T-helper 1 cell treated with Interleukin-12 subunit alpha and Interleukin-12 subunit beta and Interleukin-4 antibody, amounts not matched to agents 30 ng/mL and 1 ng/mL, for 36 hours (primary cell): ENCODE measurements around the gene TAC3. TPM values are rescaled to one million over a fixed set of nuclear protein-coding genes. Genes with fewer than 3 reads are reported as not detected.
"Not testable (repeated sequence)": the region's sequence is repeated elsewhere in the genome, so short reads cannot be mapped to it uniquely, and the experiment has no call there.

Source experiments
- intact Hi-C: fragments of 100-400 bp; cut with micrococcal nuclease; formaldehyde crosslinking; loops from one replicate; pipeline ENCODE4 v1.15.1; 2024
- total RNA-seq: library from RNA; stranded (reverse); gene quantifications from 2 replicates; pipeline ENCODE4 v1.2.3, GENCODE V29; 2022

Gene TAC3
- total RNA-seq, 1 donor from 2014 or later: 0.39 TPM

DNA sequence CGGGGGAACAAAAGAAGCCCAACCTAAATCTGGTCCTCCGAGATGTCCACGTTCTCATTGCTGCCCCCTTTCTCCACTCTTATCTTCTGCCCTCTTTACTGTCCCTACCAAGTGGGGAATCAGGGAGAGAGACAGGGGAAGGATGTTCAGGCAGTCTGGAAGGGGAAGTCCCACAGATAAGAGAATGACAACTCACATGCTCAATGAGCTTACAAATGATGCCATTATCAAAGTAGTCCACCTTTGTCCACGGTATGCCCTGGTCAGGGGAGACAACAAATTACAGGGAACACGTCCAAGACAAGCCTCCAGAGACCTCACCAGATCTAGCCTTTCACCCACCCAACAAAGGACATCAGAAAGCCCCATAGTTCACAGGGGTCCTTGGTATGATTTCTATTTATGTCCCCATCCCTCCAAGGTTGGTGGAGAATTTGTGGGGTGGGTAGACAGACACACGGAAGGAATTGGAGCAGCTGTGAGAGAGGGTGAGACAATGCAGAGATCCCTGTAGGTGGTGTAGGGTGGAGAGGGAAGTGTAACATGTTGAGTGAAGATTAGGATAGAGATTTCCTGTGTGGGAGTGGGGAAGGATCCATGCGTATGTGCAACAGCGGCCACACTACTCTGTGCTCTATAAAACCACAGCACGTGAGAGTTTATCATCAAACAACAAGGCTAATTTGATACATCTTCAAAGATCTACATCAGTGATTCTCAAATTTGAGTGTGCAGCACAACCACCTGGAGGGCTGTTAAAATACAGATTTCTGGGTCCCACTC, 22.9 kb upstream of the TAC3 start:
- intact Hi-C loops: no loop called here

- intact Hi-C loops: no loop called here
Measured at GRCh38 chr12:57037264-57037663, 20.9 kb upstream of the TAC3 start.

GRCh38 chr12:57033431-57033830, 17.1 kb upstream of the TAC3 start:
- intact Hi-C loops: no loop called here

DNA sequence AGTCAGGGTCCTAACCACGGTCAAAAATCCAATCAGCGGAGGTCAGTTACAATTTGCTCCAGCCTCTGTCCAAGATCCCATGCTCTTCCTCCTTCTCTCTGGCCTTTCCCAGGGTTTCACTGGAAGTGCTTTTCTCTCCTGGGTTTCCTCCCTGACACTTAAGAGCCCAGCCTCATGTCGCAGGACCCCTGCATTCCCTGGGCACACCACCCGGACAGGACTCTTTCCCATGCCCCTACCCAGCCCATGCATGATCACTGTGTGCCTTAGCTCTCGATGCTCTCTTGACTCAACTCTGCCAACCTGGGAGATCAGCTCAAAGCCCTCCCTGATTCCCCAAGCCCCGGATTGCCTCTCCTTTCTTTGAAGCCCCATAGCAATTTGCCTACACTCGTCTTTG, 15.5 kb upstream of the TAC3 start:
- intact Hi-C loops: loop anchor here (1.0 kb wide), 2 partner anchors 23 to 33 kb away; no protein-coding TSS in a partner anchor

DNA sequence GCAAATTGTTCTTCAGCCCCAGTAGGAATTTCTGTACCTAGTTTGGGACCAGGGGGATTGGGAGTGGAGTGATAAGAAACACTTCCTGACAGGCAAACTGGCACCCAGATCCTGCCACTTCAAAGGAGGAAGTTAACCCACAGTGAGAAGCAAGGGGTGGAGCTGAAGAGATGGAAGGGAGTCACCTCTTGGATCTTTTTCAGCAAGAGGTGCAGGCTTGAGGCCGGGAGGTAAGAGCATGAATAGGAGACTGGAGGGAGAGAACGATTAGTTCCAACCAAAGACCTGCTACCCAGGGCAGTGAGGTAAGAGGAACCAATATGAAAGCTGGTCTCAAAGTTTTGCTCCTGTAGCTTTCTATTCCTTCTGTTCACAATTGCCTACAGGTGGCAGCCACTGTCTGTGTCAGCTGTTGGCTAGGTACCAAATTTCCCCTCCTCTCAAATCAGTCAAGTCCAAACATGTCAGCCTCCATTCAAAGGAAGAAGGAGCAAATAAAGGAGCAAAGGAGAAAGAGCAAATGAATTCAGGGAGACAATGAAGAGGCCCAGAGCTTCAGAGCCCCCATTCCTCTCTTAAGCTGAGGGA, 14.9 kb upstream of the TAC3 start:
- intact Hi-C loops: loop anchor here (1.0 kb wide), 2 partner anchors 23 to 33 kb away; no protein-coding TSS in a partner anchor

DNA sequence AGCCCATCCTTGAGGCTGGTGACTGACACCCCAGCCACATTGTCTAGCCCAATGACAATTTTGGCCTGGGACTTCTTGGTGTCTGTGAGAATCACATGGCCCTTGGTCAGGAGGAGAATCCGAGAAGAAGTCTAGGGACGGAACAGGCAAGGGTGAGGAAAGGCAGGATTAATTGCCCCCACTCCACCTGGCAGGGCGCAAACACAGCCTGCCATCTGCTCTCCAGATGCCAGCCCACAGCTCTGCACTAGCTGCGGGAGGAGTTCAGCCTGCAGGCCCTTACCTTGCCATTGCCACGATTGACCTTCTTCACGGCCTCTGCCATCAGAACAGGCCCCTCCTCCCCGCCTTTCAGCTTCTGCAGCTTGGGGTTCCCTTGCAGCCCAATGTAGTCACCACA, 13.1 kb upstream of the TAC3 start:
- intact Hi-C loops: no loop called here

GRCh38 chr12:57027805-57028153, 11.4 kb upstream of the TAC3 start:
- intact Hi-C loops: no loop called here

DNA sequence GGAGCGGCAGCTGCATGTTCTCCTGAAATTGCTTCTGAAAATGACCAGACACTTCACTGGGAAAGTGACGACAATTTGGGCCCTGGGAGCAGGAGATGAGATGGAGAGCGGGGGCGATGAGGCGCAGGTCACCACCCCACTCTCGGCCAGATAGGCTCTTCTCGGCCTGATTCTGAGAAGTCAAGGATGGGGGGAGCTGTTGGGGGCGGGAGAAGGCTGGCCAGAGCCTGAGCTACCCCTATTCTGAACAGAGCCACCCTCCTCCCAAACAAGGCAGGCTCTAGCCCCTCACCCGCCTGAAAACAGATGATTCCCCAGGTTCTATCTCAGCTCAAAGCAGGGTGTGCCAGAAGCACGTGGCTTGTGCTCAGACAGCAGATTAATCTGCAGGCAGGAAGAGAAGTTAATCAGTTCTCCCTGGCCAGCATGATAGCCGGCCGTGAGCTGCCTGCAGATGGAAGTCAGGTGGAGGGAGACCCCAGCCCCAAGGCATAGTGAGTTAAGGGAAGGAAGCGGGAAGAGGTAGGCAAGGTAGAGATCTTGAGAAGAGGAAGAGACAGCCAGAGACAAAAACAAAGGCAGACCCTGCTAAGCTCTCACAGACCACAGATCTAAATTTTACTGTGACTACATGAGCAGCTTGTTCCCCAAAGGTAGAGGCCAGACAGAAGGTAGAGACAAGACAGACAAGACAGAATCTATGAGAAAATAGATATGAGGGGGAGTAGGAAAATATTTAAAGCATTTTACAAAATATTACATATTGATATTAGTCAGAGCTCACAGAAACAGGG, 10.9 kb upstream of the TAC3 start:
- intact Hi-C loops: no loop called here

- intact Hi-C loops: no loop called here
Measured at GRCh38 chr12:57025196-57025595, 8.9 kb upstream of the TAC3 start.

DNA sequence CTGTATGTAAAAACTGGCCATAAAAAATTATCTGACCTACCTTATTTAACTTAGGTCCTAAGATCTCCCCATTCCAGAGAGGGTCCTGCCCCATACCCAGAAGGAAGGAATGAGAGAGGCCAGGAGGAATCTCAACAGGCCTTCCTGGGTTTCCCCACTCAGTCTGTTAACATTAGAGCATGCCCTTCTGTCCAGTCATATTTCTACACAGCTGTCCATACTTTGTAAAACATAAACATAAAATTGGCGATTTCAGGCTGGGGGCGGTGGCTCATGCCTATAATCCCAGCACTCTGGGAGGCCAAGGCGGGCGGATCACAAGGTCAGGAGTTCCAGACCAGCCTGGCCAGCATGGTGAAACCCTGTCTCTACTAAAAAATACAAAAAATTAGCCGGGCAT, 6.0 kb upstream of the TAC3 start:
- intact Hi-C loops: not testable (repeated sequence)

DNA sequence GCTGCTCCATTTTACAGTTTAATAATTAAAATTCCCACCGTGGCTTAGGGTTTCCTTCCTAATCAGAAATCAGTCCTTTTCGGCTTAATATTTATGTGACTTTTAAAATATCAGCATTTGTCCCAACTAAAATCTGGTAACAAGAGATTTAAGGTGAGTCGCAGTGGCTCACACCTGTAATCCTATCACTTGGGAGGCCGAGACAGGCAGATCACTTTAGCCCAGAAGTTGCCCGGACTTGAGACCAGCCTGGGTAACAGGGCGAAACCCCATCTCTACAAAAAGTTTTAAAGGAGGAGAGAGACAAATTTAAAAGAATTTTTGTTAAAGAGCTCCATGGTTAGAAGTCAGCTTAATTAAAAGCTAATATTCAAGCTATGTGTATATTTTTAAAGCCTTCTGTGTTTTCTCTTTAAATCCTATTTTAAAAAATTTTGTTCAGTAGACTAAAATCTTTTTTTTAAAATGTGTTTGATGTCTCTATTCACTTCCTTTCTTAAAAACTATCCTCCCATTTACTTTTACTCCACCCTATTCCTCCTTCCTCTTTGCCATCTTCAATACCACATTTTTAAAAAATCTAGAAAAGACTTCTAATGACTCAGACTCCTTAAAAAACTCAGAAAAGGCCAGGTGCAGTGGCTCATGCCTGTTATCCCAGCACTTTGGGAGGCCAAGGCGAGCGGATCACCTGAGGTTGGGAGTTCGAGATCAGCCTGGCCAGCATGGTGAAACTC, 3.8 kb upstream of the TAC3 start:
- intact Hi-C loops: no loop called here

DNA sequence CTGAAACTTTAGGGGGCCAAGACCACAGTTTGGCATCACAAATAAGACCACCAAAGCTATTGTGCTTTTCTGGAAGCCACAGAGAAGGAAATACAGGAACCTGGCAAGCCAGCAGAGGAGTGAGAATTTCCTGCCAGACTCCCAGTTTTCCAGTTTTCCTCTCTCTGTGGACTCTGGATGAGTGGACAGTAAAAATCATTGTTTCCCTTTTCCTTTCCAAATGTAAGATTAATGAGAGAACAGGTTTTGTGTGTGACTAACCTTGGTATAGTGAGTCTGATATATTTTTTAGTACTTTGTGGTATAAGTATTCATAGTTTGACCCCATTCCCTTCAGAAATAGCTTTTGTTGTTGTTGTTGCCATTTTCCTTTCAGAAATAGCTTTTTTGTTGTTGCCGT, 2.6 kb upstream of the TAC3 start:
- intact Hi-C loops: no loop called here

GRCh38 chr12:57018353-57018752, 2.0 kb upstream of the TAC3 start:
- intact Hi-C loops: not testable (repeated sequence)

- intact Hi-C loops: no loop called here
Measured at GRCh38 chr12:57012600-57013465, 3.5 kb downstream of the TAC3 start.

DNA sequence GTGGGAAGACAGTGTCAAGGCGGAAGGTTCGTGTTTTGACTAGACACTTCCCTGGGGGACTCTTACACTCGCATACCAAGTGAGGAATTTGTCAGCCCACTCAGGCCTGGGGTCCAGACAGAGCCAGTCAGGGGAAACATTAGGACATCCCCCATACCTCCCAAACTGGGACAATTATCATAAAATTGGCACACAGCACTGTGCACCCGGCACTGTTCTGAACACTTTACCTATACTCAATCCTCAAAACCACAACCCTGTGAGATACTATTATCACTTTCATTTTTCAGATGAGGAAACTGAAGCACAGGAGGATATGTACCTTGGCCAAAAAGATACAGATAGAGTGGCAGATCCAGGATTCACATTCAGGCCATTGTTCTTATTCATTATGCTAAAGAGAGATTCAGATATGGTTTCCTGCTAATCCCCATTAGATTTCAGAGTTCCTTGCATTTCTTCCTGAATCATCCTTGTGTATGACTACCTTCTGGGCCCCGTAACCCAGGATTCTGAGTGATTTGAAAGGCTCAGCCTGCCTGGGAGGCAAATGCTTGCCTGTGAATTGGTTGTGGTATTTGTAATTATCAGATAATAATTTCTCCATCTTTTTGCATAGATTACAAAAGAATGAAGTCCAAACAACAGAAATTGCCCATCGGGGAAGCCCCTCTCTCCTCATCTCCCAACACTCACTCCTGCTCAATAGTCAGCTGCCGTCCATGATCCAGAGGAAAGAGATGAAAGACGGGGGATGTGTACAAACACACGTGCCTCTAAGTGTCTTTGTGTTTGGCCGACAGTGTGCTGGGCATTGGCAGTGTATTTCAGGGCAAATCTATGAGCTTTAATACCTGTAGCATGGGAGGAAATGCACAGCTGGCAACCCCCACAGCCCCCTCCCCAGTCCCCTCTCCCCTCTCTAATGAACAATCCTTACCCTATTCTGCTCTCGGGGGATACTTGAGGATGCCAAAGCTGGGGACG, 4.6 kb downstream of the TAC3 start:
- intact Hi-C loops: no loop called here

DNA sequence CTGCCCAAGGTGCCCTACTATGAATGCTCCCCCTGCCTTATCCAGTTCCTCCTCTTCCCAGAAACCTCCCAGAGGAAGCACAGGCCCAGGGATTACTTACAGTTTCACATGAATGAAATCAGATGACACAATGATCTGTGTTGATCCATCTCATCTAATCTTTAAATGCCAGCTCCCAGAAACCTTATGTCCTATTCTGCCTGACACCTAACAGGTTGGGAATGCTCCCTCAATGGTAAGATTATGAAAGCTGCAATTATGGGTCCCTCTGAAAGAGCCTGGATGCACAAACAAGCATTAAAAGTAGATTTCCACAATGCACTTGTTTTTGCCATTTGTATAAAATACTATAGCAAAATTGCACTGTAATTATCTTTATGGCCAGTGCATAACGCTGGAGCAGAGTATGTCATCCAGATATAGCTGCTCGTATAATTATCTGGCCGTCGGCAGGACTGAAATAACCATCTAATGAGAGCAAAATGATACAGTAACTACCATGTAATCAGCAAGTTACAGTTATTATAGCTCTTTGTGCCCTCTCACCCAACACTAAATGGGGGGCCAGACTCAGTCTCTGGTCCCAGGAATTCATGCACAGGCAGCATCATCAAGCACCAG, 5.6 kb downstream of the TAC3 start:
- intact Hi-C loops: no loop called here

DNA sequence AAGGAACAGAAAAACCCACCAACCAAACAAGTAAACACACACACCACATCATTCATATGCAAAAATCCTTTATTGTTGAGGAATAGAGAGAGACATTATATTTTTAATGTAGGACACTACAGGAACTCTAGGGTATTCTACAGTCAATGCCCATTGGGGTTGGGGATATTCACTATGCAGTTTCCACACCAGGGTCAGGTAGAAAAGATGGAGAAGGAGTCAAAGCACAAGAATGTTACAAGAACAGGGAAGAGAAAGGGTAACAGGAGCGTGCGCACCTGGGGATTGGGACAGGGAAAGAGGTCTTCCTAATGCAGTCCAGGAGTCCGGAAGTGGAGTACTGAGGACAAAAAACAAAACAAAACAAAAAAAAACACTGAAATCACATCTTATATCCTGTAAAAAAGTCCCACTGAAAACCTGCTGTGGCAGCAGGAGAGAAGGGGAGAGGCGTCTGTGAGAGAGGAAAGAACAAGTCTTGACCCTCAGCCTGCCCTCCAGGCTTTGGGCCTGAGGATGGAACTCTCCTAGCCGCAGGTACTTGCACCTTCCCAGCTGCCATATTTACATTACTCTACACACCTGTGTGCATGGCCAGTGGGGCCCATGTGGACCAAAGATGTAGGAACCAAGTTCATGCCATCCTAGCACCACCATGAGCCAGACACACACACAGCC, 6.2 kb downstream of the TAC3 start:
- intact Hi-C loops: no loop called here

DNA sequence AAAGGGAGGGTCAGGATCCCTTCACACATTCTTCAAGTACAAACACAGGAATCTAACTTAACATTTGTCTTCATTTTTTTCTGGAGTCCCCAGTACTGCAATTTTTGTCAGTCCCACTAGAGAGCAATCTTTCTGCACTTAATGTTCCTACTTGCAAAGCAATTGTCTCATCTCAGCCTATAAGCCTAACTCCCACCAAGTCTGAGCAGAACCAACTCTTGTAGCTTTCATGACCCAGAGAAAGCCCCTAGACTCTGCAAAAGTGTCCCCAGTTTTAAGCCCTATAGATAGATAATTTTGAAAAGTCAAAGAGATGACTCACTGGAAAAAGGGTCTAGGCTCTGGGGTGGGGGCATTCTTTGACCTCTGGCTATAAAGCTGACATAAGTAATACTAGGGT, 8.2 kb downstream of the TAC3 start:
- intact Hi-C loops: loop anchor here (1.0 kb wide), 6 partner anchors 23 to 283 kb away; partner anchors contain the start of gene NACA
